Left lung (tissue), 10 donors: ENCODE results near the gene ODF2. TPM values are rescaled to one million over a fixed set of nuclear protein-coding genes. Genes with fewer than 3 reads are reported as not detected.

ENCODE experiments used
- ATAC-seq: fragments of 200-7000 bp; cut with Tn5 transposase; one replicate; pipeline ENCODE4 v1.9.1; 2020; ENCODE audit warnings: moderate library complexity
- DNase-seq, 4 donors: peaks; one replicate each; pipeline ENCODE4 v3.0.0-alpha.2; 2013 to 2020
- H3K27ac ChIP-seq, 2 donors: fragments of 200-600 bp; sonication (generic) in 1 of 2; one replicate each; pipeline versions ENCODE4 v1.5.0 to v1.8.0; 2020 to 2021
- H3K27me3 ChIP-seq, 2 donors: fragments of 200-600 bp; sonication (generic) in 1 of 2; one replicate each; pipeline versions ENCODE4 v1.5.0 to v1.8.0; 2020 to 2021
- H3K36me3 ChIP-seq, 2 donors: fragments of 200-600 bp; sonication (generic) in 1 of 2; one replicate each; pipeline versions ENCODE4 v1.5.0 to v1.8.0; 2020 to 2021
- H3K4me1 ChIP-seq, 2 donors: fragments of 200-600 bp; one replicate each; pipeline ENCODE4 v1.8.0; 2021
- H3K4me3 ChIP-seq, 2 donors: fragments of 200-600 bp; sonication (generic) in 1 of 2; one replicate each; pipeline versions ENCODE4 v1.5.0 to v1.8.0; 2020 to 2021; ENCODE audit warnings: mild to moderate bottlenecking in 1 of 2
- H3K9me3 ChIP-seq, 2 donors: fragments of 200-600 bp; sonication (generic) in 1 of 2; one replicate each; pipeline versions ENCODE4 v1.5.0 to v1.8.0; 2020 to 2021
- intact Hi-C, 2 donors: fragments of 100-400 bp; cut with DNase I; formaldehyde crosslinking; loops; one replicate each; pipeline versions ENCODE4 v1.11.2 to v1.14.2; 2022
- polyA plus RNA-seq, 6 donors: library from polyadenylated mRNA; unstranded; fragments of 120-200 nt; gene quantifications; one replicate each; pipeline ENCODE4 v1.2.1, GENCODE V29; 2013; ENCODE audit not compliant: insufficient read length in 6 of 6
- total RNA-seq, 2 donors: library from RNA; stranded (reverse); fragmentation: NEBNext Ultra II Directional; extraction: Animal tissue kit (Norgen Biotek cat#: 25700); gene quantifications; one replicate each; pipeline ENCODE4 v1.2.1, GENCODE V29; 2021
- TF ChIP-seq, protein P1 (sequence below), 2 donors: fragments of 200-600 bp; sonication (generic) in 1 of 2; IDR thresholded peaks; one replicate each; pipeline versions ENCODE4 v1.5.0 to v1.8.0; 2021; ENCODE audit warnings: antibody characterized with exemption in 2 of 2
- donor health status: DM: no; HTN: yes; CAD: no.
- donor health status: DM: no; HTN: no; CAD: no.

ODF2 gene
- total and polyA plus RNA-seq, 8 donors, result 21.0 to 70.3 (median 61.0) TPM

DNA sequence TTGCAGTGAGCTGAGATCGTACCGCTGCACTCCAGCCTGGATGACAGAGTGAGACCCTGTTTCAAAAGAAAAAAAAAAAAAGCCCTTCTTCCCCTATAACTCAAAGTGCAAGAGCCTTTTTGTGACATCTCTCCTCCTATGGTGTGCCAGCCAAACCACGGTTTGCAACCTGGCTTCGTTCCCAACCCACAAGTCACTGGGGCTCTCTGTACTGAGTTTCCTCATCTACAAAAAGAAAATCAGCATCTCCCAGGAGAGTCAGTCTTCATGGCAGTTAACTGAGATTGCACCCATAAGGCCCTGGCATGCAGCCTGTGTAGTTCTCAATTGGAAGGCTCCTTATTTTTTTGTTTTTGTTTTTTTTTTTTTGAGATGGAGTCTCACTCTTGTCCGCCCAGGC is 14.8 kb downstream of the ODF2 start:
- no peaks in the 10 kb centered on the region for H3K27me3 ChIP-seq
- no peaks in the 10 kb centered on the region for H3K4me1 ChIP-seq
- no peak for ATAC-seq
- intact Hi-C loops, result no loop called here
- DNase-seq, result no peak
- H3K9me3 ChIP-seq, result no peaks in the 10 kb centered on the region
- TF ChIP-seq, protein P1, sequence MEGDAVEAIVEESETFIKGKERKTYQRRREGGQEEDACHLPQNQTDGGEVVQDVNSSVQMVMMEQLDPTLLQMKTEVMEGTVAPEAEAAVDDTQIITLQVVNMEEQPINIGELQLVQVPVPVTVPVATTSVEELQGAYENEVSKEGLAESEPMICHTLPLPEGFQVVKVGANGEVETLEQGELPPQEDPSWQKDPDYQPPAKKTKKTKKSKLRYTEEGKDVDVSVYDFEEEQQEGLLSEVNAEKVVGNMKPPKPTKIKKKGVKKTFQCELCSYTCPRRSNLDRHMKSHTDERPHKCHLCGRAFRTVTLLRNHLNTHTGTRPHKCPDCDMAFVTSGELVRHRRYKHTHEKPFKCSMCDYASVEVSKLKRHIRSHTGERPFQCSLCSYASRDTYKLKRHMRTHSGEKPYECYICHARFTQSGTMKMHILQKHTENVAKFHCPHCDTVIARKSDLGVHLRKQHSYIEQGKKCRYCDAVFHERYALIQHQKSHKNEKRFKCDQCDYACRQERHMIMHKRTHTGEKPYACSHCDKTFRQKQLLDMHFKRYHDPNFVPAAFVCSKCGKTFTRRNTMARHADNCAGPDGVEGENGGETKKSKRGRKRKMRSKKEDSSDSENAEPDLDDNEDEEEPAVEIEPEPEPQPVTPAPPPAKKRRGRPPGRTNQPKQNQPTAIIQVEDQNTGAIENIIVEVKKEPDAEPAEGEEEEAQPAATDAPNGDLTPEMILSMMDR (IDR thresholded peaks at IDR 0.05), result no peak
- no peak overlapping the region for H3K4me3 ChIP-seq
- H3K27ac ChIP-seq, result no peak overlapping the region
- peaks cover 0 to 84% of the 10 kb centered on the region in 2 donors for H3K36me3 ChIP-seq

DNA sequence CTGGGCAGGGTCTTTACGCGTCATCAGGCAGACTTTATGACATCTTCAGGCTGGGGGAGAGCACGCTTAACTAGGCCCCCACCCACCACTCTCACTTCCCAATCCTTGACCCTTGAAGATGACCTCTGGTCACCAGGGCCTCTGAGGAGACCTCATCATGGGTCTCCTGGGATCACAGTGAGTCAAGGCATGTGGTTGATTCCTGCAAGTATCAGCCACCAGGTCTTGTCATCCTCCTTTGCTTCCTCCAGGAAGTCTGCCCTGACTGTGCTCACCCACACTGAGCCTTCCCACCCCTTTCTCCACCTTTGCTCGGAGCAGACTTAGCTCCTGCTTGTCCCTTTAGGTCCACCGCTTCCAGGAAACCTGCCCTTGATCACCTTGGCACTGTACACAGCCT is 17.3 kb downstream of the ODF2 start:
- no peak for ATAC-seq
- Histone ChIP-seq H3K4me3 (no peak overlapping the region), H3K36me3 (peaks cover 0 to 87% of the 10 kb centered on the region in 2 donors), H3K27ac (no peak overlapping the region), H3K27me3 (no peaks in the 10 kb centered on the region), H3K9me3 (no peaks in the 10 kb centered on the region), H3K4me1 (no peaks in the 10 kb centered on the region)
- TF ChIP-seq, protein P1 (IDR thresholded peaks at IDR 0.05), result no peak
- no peak for DNase-seq
- intact Hi-C loops, result no loop called here

DNA sequence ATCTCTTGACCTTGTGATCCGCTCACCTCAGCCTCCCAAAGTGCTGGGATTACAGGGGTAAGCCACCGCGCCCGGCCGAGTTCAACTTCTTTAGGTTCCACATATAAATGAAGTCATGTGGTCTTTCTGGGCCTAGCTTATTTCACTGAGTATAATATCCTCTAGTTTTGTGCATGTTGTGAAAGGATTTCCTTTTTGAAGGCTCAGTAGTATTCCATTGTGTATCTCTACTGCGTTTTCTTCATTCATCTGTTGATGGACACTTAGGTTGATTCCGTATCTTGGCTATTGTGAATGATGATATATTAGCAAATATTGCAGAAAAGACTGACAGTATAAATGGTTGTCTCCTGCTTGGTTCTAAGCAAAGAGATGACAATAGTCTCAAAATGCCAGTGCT is 20.1 kb downstream of the ODF2 start:
- intact Hi-C loops, result no loop called here
- no peak for DNase-seq
- H3K9me3 ChIP-seq, result no peaks in the 10 kb centered on the region
- TF ChIP-seq, protein P1 (IDR thresholded peaks at IDR 0.05), result no peak
- no peaks in the 10 kb centered on the region for H3K27me3 ChIP-seq
- peaks cover 0 to 95% of the 10 kb centered on the region in 2 donors for H3K36me3 ChIP-seq
- no peak overlapping the region for H3K27ac ChIP-seq
- no peaks in the 10 kb centered on the region for H3K4me1 ChIP-seq
- H3K4me3 ChIP-seq, result no peak overlapping the region
- no peak for ATAC-seq

DNA sequence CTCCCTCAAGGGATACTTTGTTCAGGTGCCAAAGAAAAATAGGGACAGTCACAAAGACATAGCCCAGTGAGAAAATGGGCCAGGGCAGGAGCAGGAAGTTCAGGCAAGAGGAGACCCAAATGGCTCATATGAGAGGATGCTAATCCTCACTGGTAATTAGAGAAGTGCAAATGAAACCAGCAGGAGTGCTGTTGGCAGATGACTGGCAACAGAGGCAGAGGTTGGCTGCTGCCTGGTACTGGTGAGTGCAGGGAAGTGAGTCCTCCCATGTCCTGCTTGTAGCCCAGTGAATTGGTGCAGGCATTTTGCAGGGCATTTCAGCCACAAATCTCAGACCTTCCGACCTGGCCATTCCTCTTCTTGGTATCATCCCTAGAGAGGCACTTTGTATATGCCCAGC is 23.5 kb downstream of the ODF2 start:
- H3K4me3 ChIP-seq, result no peak overlapping the region
- H3K9me3 ChIP-seq, result no peaks in the 10 kb centered on the region

DNA sequence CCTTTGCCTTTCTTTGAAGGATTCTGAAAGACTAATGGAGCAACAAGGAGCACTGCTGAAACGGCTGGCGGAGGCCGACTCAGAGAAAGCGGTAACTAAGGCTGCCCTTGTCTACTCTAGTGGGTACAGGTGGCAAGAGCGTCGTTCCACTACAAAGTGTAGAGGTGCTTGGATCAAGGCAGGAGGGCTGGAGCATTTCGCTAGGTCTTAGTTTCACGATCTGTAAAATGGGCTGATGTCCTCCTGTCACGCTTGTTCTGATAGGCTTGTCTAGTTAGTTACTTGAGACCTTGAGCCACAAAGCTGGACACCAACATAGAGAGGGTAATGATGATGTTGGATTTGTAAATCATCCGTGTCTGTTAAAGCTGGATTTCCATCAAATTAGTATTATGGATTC is 25.8 kb downstream of the ODF2 start:
- Histone ChIP-seq H3K9me3 (no peaks in the 10 kb centered on the region), H3K36me3 (peaks cover 0 to 97% of the 10 kb centered on the region in 2 donors)

More for the DNA sequence above, 23.5 kb downstream of the ODF2 start:
- H3K27ac ChIP-seq, result no peak overlapping the region
- TF ChIP-seq, protein P1 (IDR thresholded peaks at IDR 0.05), result no peak
- H3K27me3 ChIP-seq, result no peaks in the 10 kb centered on the region
- DNase-seq (no peak), ATAC-seq (no peak)
- intact Hi-C loops, result no loop called here
- peaks cover 0 to 97% of the 10 kb centered on the region in 2 donors for H3K36me3 ChIP-seq
- no peaks in the 10 kb centered on the region for H3K4me1 ChIP-seq

More for the DNA sequence above, 25.8 kb downstream of the ODF2 start:
- Histone ChIP-seq H3K4me3 (no peak overlapping the region), H3K27me3 (no peaks in the 10 kb centered on the region), H3K4me1 (no peaks in the 10 kb centered on the region), H3K27ac (no peak overlapping the region)
- DNase-seq, result no peak
- no peak for ATAC-seq
- TF ChIP-seq, protein P1 (IDR thresholded peaks at IDR 0.05), result no peak
- intact Hi-C loops, result no loop called here
